Tibial nerve (tissue), 4 donors: ENCODE measurements around the gene PAX3. TPM values are rescaled to one million over a fixed set of nuclear protein-coding genes. Genes with fewer than 3 reads are reported as not detected.

ENCODE experiments used
- DNase-seq, 2 donors: peaks; one replicate each; pipeline ENCODE4 v3.0.0-alpha.2; 2019; ENCODE audit warnings: low spot score in 2 of 2
- H3K27ac ChIP-seq, 4 donors: fragments of 200-600 bp; sonication (generic) in 3 of 4; one replicate each; pipeline ENCODE4 v1.5.1; 2017 to 2019; ENCODE audit warnings: mild to moderate bottlenecking in 1 of 4
- H3K27me3 ChIP-seq, 2 donors: fragments of 200-600 bp; sonication (generic) in 1 of 2; one replicate each; pipeline versions ENCODE4 v1.5.1 to v1.6.0; 2017 to 2019
- H3K36me3 ChIP-seq, 3 donors: fragments of 200-600 bp; sonication (generic); one replicate each; pipeline ENCODE4 v1.5.1; 2018 to 2019
- H3K4me1 ChIP-seq, 4 donors: fragments of 200-600 bp; sonication (generic) in 3 of 4; one replicate each; pipeline ENCODE4 v1.5.1; 2017 to 2019
- H3K4me3 ChIP-seq, 4 donors: fragments of 200-600 bp; sonication (generic) in 3 of 4; one replicate each; pipeline ENCODE4 v1.5.1; 2017 to 2019; ENCODE audit warnings: mild to moderate bottlenecking in 1 of 4, moderate library complexity in 1 of 4
- H3K9me3 ChIP-seq, 4 donors: fragments of 200-600 bp; sonication (generic) in 3 of 4; one replicate each; pipeline ENCODE4 v1.5.1; 2017 to 2019
- CTCF ChIP-seq, 5 experiments: fragments of 200-600 bp in 3 of 5; fragments of 450-650 bp in 2 of 5; sonication (generic) in 3 of 5; IDR thresholded peaks; one replicate each; pipeline ENCODE4 v1.5.1; 2016 to 2019; ENCODE audit warnings: antibody characterized with exemption in 5 of 5, mild to moderate bottlenecking in 3 of 5, moderate library complexity in 2 of 5
- EP300 ChIP-seq, 2 donors: sonication (generic); formaldehyde crosslinking; IDR thresholded peaks; one replicate each; pipeline ENCODE4 v1.6.1; 2017; ENCODE audit warnings: antibody characterized with exemption in 2 of 2, mild to moderate bottlenecking in 1 of 2
- POLR2A ChIP-seq, 2 donors: fragments of 450-650 bp; IDR thresholded peaks; one replicate each; pipeline ENCODE4 v1.6.1; 2017; ENCODE audit warnings: antibody characterized with exemption in 2 of 2, mild to moderate bottlenecking in 2 of 2, moderate library complexity in 2 of 2
- WGBS, 2 donors: methylation state at CpG; one replicate each; pipeline ENCODE4 v1.1.5; 2018; 5-methylcytosine and 5-hydroxymethylcytosine counted together
- total RNA-seq, 4 donors: library from RNA; depleted of rRNA; stranded (reverse); fragments of >200 nt; gene quantifications; one replicate each; pipeline ENCODE4 v1.1.0, GENCODE V29; 2016

The PAX3 gene
- total RNA-seq, 4 donors from 2014 or later, result not detected

- no peak for DNase-seq
- H3K27ac ChIP-seq, result no peak overlapping the region
- no peak overlapping the region for H3K4me3 ChIP-seq
- no peaks in the 10 kb centered on the region for H3K9me3 ChIP-seq
- peaks cover 0 to 10% of the 10 kb centered on the region in 2 donors for H3K27me3 ChIP-seq
- no peak for TF ChIP-seq CTCF (IDR thresholded peaks at IDR 0.05)
- no peak for TF ChIP-seq EP300 (IDR thresholded peaks at IDR 0.05)
- no peak for TF ChIP-seq POLR2A (IDR thresholded peaks at IDR 0.05)
- no peaks in the 10 kb centered on the region for H3K4me1 ChIP-seq
- WGBS, 2 donors, result 46 to 48% methylated on average over 5 of the region's 5 CpGs
- no peaks in the 10 kb centered on the region for H3K36me3 ChIP-seq
Observed at GRCh38 chr2:222213049-222213448, 85.7 kb downstream of the PAX3 start.

GRCh38 chr2:222212571-222212970, 86.2 kb downstream of the PAX3 start:
- 28 to 32% methylated on average over 4 of the region's 4 CpGs for WGBS, 2 donors
- H3K9me3 ChIP-seq, result no peaks in the 10 kb centered on the region
- H3K4me3 ChIP-seq, result no peak overlapping the region
- H3K4me1 ChIP-seq, result no peaks in the 10 kb centered on the region
- no peaks in the 10 kb centered on the region for H3K36me3 ChIP-seq
- TF ChIP-seq POLR2A (IDR thresholded peaks at IDR 0.05) (no peak), EP300 (IDR thresholded peaks at IDR 0.05) (no peak), CTCF (IDR thresholded peaks at IDR 0.05) (no peak)
- H3K27ac ChIP-seq, result no peak overlapping the region
- no peak for DNase-seq
- H3K27me3 ChIP-seq, result peaks cover 0 to 10% of the 10 kb centered on the region in 2 donors

- Histone ChIP-seq H3K4me3 (no peak overlapping the region), H3K9me3 (no peaks in the 10 kb centered on the region), H3K27ac (no peak overlapping the region), H3K4me1 (no peaks in the 10 kb centered on the region), H3K27me3 (peaks cover 0 to 10% of the 10 kb centered on the region in 2 donors), H3K36me3 (no peaks in the 10 kb centered on the region)
- 66 to 75% methylated on average over 4 of the region's 4 CpGs for WGBS, 2 donors
- no peak for DNase-seq
- TF ChIP-seq EP300 (IDR thresholded peaks at IDR 0.05) (no peak), POLR2A (IDR thresholded peaks at IDR 0.05) (no peak), CTCF (IDR thresholded peaks at IDR 0.05) (no peak)
Observed at GRCh38 chr2:222208010-222208690, 90.6 kb downstream of the PAX3 start.

- 53 to 77% methylated on average over 1 of the region's 1 CpG for WGBS, 2 donors
- TF ChIP-seq POLR2A (IDR thresholded peaks at IDR 0.05) (no peak), EP300 (IDR thresholded peaks at IDR 0.05) (no peak), CTCF (IDR thresholded peaks at IDR 0.05) (no peak)
- H3K27me3 ChIP-seq, result peaks cover 0 to 17% of the 10 kb centered on the region in 2 donors
- no peaks in the 10 kb centered on the region for H3K4me1 ChIP-seq
- no peak overlapping the region for H3K27ac ChIP-seq
- no peak overlapping the region for H3K4me3 ChIP-seq
- no peak for DNase-seq
- no peaks in the 10 kb centered on the region for H3K9me3 ChIP-seq
- H3K36me3 ChIP-seq, result no peaks in the 10 kb centered on the region
Observed at GRCh38 chr2:222205136-222205535, 93.7 kb downstream of the PAX3 start.

GRCh38 chr2:222203041-222203440, 95.8 kb downstream of the PAX3 start:
- Histone ChIP-seq H3K27ac (no peak overlapping the region), H3K9me3 (no peaks in the 10 kb centered on the region), H3K4me3 (no peak overlapping the region), H3K27me3 (peaks cover 0 to 11% of the 10 kb centered on the region in 2 donors), H3K36me3 (no peaks in the 10 kb centered on the region), H3K4me1 (no peaks in the 10 kb centered on the region)
- 42 to 67% methylated on average over 4 of the region's 4 CpGs for WGBS, 2 donors
- TF ChIP-seq CTCF (IDR thresholded peaks at IDR 0.05), result no peak
- no peak for TF ChIP-seq EP300 (IDR thresholded peaks at IDR 0.05)
- no peak for TF ChIP-seq POLR2A (IDR thresholded peaks at IDR 0.05)
- no peak for DNase-seq
